ENCODE results near the gene RNPS1.

GRCh38 chr16:2278956-2279800 is 11.3 kb upstream of the RNPS1 start:
- TF ChIP-seq CTCF (conservative IDR thresholded peaks at IDR 0.05) (no peak), EZH2 (IDR thresholded peaks at IDR 0.05; ENCODE audit: low read depth) (no peak)

Measured in PC-9 (cell line).